ENCODE measurements around the gene TNRC6C.
"Not testable (repeated sequence)": the region's sequence is repeated elsewhere in the genome, so short reads cannot be mapped to it uniquely, and the experiment has no call there.

Gene TNRC6C

DNA sequence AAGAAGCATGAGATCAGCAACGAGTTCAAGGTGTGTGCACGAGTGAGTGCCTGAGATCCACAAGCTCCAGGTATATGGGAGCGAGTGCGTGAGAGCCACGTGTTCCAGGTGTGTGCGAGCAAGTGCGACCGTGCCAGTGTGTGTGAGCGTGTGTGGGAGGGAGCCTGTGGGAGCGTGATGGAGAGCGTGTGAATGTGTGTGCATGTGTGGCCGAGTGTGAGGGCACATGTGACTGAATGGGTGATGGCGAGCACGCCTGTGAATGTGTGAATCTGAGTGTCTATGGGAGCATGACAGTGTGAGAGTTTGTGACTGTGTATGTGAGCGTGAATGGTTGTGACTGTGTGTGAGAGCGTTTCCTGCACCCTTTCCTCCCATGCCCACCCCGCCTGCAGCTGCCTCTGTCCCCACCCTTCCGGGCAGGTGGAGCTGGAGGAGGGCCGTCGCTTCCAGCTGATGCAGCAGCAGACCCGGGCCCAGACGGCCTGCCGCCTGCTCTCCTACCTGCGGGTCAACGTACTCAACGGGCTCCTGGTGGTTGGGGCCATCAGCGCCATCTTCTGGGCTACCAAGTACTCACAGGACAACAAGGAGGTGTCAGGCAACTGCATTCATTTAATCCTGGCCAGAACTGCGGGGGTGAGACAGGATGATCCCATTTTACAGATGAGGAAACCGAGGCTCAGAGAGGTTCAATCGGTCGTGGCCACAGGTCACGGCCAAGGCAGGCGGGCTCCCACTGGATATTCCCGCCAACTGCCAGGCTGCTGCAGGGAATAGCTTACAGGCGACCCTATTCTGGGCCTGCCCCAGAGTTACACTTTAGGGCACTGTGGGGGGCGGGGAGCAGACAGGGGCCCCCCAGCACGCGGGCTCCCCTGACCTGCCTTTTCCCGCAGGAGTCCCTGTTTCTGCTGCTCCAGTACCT lies 175.7 kb downstream of the TNRC6C start:
- H3K4me3 ChIP-seq (replicated peaks in 1 of 2; ENCODE audit: low read depth in 2 of 2, low read length in 2 of 2) = no peak overlapping the region
- peak; percentile 32 to 38 for DNase-seq (ENCODE audit: low read depth in 2 of 2)
- TF ChIP-seq, protein P1, sequence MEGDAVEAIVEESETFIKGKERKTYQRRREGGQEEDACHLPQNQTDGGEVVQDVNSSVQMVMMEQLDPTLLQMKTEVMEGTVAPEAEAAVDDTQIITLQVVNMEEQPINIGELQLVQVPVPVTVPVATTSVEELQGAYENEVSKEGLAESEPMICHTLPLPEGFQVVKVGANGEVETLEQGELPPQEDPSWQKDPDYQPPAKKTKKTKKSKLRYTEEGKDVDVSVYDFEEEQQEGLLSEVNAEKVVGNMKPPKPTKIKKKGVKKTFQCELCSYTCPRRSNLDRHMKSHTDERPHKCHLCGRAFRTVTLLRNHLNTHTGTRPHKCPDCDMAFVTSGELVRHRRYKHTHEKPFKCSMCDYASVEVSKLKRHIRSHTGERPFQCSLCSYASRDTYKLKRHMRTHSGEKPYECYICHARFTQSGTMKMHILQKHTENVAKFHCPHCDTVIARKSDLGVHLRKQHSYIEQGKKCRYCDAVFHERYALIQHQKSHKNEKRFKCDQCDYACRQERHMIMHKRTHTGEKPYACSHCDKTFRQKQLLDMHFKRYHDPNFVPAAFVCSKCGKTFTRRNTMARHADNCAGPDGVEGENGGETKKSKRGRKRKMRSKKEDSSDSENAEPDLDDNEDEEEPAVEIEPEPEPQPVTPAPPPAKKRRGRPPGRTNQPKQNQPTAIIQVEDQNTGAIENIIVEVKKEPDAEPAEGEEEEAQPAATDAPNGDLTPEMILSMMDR (IDR thresholded peaks at IDR 0.05; ENCODE audit: low read depth, low read length) = peak; percentile 60

DNA sequence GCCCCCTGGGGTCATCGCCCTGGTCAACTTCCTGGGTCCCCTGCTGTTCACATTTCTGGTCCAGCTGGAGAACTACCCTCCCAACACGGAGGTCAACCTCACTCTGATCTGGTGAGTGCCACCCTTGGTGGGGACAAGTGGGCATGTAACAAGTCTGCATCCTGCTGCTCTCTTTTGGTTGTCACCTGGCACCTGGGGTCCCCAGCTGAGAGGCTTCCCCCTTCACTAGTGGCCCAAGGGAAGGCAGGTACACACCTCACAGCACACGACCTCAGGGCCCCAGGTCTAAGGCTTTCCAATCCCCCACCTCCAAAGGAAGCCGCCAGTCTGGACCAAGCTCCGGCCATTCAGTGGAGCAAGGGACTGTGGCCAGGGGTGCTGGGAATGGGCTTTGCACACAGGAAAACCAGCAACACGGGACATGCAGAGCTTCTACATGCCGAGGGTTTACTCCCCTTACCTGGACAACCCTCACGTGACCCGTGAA lies 176.4 kb downstream of the TNRC6C start:
- H3K4me3 ChIP-seq (replicated peaks in 1 of 2; ENCODE audit: low read depth in 2 of 2, low read length in 2 of 2) = no peak overlapping the region
- TF ChIP-seq, protein P1 (IDR thresholded peaks at IDR 0.05; ENCODE audit: low read depth, low read length) = no peak
- no peak for DNase-seq (ENCODE audit: low read depth in 2 of 2)

DNA sequence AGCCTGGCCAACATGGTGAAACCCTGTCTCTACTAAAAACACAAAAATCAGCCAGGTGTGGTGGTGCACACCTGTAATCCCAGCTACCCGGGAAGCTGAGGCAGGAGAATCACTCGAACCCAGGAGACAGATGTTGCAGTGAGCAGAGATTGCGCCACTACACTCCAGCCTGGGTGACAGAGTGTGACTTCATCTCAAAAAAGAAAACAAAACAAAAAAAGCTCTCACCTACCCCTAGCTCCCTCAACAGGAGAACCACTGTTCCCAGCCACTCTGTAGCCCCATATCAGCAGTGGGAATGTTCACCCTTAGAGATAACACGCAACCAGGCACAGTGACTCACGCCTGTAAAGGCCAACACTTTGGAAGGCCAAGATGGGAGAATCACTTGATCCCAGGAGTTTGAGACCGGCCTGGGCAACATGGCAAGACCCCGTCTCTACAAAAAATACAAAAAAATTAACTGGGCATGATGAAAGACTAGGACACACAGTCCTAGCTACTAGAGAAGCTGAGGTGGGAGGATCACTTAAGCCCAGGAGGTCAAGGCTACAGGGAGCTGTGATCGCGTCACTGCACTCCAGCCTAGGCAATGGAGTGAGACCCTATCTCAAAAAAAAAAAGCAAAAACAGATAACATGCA lies 177.5 kb downstream of the TNRC6C start:
- H3K4me3 ChIP-seq (replicated peaks in 1 of 2; ENCODE audit: low read depth in 2 of 2, low read length in 2 of 2) = no peak overlapping the region
- DNase-seq (ENCODE audit: low read depth in 2 of 2) = no peak
- TF ChIP-seq, protein P1 (IDR thresholded peaks at IDR 0.05; ENCODE audit: low read depth, low read length) = no peak

DNA sequence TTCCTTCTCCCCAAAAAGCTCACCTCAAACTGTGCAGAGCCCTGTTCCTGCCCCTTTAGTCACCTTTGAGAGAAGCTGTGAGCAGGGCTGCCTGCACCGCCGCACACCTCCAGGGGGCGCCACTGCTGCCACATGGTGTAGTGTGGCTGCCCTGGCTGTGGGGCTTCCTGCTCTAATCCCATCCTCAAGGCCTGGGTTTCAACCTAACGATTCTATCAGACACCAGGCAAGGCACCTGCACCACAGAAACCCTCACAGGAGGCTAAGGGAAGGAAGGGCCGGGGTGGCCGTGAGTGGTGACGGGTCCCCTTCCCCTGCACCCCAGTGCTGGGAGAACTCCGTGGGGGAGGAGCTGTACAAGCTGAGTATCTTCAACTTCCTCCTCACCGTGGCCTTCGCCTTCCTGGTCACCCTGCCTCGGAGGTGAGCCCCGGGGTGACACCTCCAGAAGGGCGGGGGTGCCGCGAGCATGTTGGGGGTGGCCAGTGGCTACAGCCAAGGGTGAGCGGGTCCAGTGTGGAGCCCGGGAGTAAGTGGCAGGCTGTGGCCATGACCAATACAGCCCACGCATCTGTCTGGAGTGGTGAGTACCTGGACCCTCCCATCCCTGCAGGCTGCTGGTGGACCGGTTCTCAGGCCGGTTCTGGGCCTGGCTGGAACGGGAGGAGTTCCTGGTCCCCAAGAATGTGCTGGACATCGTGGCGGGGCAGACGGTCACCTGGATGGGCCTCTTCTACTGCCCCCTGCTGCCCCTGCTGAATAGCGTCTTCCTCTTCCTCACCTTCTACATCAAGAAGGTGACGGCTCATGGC lies 179.1 kb downstream of the TNRC6C start:
- TF ChIP-seq, protein P1 (IDR thresholded peaks at IDR 0.05; ENCODE audit: low read depth, low read length) = peak; percentile 56
- H3K4me3 ChIP-seq (replicated peaks in 1 of 2; ENCODE audit: low read depth in 2 of 2, low read length in 2 of 2) = no peak overlapping the region
- DNase-seq (ENCODE audit: low read depth in 2 of 2) = no peak

DNA sequence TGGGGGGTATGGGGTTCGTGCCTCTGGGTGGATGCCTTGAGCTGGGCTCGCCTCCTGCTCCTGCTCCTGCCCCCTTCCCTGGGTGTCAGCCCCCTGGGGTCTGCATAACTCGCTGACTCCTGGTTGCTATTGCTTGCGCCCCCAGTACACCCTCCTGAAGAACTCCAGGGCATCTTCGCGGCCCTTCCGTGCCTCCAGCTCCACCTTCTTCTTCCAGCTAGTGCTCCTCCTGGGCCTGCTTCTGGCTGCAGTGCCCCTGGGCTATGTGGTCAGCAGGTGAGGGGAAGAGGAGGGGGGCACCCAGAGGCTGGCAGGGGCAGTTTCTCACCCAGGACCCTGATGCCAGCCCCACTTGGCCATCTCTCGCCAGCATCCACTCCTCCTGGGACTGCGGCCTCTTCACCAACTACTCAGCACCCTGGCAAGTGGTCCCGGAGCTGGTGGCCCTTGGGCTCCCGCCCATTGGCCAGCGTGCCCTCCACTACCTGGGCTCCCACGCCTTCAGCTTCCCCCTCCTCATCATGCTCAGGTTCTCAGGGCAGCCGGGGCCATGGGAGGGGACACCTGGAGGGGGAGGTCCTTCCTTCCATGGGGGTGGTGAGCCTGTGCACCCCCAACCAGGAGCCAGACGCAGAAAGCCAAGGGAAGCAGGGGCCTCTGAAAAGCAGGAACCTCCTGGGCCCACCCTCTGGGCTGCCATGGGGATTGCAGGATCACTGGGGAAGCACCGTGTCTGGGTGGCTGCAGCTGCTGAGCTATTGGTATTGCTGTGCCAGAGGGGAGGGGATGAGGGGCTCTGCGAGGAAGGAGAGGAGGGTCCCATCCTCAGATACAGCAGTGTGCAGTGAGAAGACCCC lies 179.9 kb downstream of the TNRC6C start:
- TF ChIP-seq, protein P1 (IDR thresholded peaks at IDR 0.05; ENCODE audit: low read depth, low read length) = no peak

DNA sequence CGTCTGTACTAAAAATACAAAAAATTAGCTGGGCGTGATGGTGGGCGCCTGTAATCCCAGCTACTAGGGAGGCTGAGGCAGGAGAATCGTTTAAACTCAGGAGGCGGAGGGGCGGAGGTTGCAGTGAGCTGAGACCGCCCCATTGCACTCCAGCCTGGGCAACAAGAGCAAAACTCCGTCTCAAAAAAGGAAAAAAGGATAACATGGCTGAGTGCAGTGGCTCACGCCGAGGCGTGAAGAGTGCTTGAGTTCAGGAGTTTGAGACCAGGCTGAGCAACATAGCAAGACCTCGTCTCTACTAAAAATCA lies 181.3 kb downstream of the TNRC6C start:
- DNase-seq (ENCODE audit: low read depth in 2 of 2); H3K4me3 ChIP-seq (replicated peaks in 1 of 2; ENCODE audit: low read depth in 2 of 2, low read length in 2 of 2): not testable (repeated sequence)

More for the DNA sequence above, 179.9 kb downstream of the TNRC6C start:
- no peak for DNase-seq (ENCODE audit: low read depth in 2 of 2)
- no peak overlapping the region for H3K4me3 ChIP-seq (replicated peaks in 1 of 2; ENCODE audit: low read depth in 2 of 2, low read length in 2 of 2)

Data from cardiac fibroblast (primary cell).